ENCODE results near the gene SFI1.
"Not testable (repeated sequence)": the region's sequence is repeated elsewhere in the genome, so short reads cannot be mapped to it uniquely, and the experiment has no call there.

SFI1 gene

DNA sequence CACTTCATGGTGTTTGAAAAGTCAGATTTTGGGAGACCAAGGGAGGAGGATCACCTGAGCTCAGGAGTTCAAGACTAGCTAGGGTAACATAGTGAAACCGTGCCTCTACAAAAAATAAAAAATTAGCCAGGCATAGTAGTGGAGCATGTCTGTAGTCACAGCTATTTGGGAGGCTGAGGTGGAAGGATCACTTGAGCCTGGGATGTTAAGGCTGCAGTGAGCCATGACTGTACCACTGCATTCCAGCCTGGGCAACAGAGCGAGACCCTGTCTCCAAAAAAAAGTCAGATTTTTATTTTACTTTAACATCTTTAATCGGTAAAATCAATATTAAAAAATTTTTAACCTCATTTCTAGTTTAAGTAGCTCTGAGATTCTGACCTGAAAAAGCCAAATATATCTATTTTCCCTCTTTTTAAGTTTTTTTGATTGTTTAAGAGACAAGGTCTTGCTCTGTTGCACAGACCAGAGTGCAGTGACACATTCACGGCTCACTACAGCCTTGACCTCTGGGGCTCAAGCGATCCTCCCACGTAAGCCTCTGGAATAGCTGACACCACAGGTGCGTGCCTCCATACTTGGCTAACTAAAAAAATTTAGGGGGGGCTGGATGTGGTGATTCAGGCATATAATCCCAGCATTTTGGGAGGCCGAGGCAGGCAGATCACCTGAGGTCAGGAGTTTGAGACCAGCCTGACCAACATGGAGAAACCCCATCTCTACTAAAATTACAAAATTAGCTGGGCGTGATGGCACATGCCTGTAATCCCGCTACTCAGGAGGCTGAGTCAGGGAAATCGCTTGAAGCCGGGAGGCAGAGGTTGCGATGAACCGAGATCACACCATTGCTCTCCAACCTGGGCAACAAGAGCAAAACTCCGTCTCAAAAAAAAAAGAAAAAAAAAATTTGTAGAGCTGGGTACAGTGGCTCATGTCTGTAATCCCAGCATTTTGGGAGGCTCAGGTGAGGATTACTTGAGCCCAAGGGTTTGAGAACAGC lies 48.4 kb downstream of the SFI1 start:
- H3K4me1 ChIP-seq (ENCODE audit: control insufficient read depth, insufficient read depth, low read length) = no peaks in the 10 kb centered on the region
- no peak overlapping the region for H3K4me3 ChIP-seq (ENCODE audit: low read length in 2 of 2)
- H3K36me3 ChIP-seq (ENCODE audit: control insufficient read depth in 2 of 2, insufficient read depth in 2 of 2, low read length in 2 of 2) = peaks cover under 1 to 6% of the 10 kb centered on the region in 2 donors
- no peak overlapping the region for H3K27ac ChIP-seq (ENCODE audit: low read length)
- no peaks in the 10 kb centered on the region for H3K27me3 ChIP-seq (ENCODE audit: control insufficient read depth in 1 of 2, insufficient read depth in 2 of 2, low read length in 2 of 2)
- no peaks in the 10 kb centered on the region for H3K9me3 ChIP-seq (ENCODE audit: control insufficient read depth in 2 of 2, low read length in 2 of 2)
- H3K9ac ChIP-seq (ENCODE audit: low read length in 2 of 2) = no peak overlapping the region

GRCh38 chr22:31550871-31551370 lies 54.6 kb downstream of the SFI1 start:
- H3K36me3 ChIP-seq (ENCODE audit: control insufficient read depth in 2 of 2, insufficient read depth in 2 of 2, low read length in 2 of 2) = peaks cover 6 to 15% of the 10 kb centered on the region in 2 donors
- H3K9ac ChIP-seq (ENCODE audit: low read length in 2 of 2) = no peak overlapping the region
- H3K9me3 ChIP-seq (ENCODE audit: control insufficient read depth in 2 of 2, low read length in 2 of 2) = no peaks in the 10 kb centered on the region

DNA sequence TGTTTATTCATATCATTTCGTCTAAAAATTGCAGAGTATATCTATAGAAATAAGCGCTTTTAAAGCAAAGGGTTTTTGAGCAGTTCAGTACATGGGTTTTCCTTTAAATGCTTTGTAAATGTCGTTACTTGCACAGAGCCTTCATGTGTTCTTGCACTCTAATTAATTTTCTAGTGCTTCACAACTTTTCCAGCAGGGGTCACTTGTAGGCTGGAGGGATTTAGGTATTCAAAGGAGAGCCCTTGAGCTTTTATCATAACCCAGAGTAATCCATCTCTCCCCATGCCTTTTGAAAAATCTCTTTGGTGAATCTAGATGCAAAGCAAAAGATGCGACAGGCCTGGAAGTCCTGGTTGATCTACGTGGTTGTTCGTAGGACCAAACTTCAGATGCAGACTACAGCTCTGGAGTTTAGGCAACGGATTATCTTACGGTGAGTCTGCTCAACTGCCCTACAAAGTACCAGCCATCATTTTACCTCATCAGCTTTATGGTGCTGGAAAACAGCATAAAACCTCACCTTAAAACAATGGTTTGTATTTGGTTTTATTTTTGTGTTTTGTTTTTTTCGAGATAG lies 60.4 kb downstream of the SFI1 start:
- Histone ChIP-seq H3K27me3 (ENCODE audit: control insufficient read depth in 1 of 2, insufficient read depth in 2 of 2, low read length in 2 of 2) (no peaks in the 10 kb centered on the region), H3K36me3 (ENCODE audit: control insufficient read depth in 2 of 2, insufficient read depth in 2 of 2, low read length in 2 of 2) (peaks cover 0 to 4% of the 10 kb centered on the region in 2 donors), H3K4me3 (ENCODE audit: low read length in 2 of 2) (no peak overlapping the region), H3K9ac (ENCODE audit: low read length in 2 of 2) (no peak overlapping the region), H3K9me3 (ENCODE audit: control insufficient read depth in 2 of 2, low read length in 2 of 2) (no peaks in the 10 kb centered on the region), H3K4me1 (ENCODE audit: control insufficient read depth, insufficient read depth, low read length) (no peaks in the 10 kb centered on the region), H3K27ac (ENCODE audit: low read length) (no peak overlapping the region)

More at GRCh38 chr22:31550871-31551370, 54.6 kb downstream of the SFI1 start:
- Histone ChIP-seq H3K27ac (ENCODE audit: low read length) (no peak overlapping the region), H3K4me1 (ENCODE audit: control insufficient read depth, insufficient read depth, low read length) (no peaks in the 10 kb centered on the region), H3K27me3 (ENCODE audit: control insufficient read depth in 1 of 2, insufficient read depth in 2 of 2, low read length in 2 of 2) (no peaks in the 10 kb centered on the region), H3K4me3 (ENCODE audit: low read length in 2 of 2) (no peak overlapping the region)

- not testable (repeated sequence) for H3K36me3 ChIP-seq (ENCODE audit: control insufficient read depth in 2 of 2, insufficient read depth in 2 of 2, low read length in 2 of 2); H3K4me1 ChIP-seq (ENCODE audit: control insufficient read depth, insufficient read depth, low read length); H3K4me3 ChIP-seq (ENCODE audit: low read length in 2 of 2); H3K27me3 ChIP-seq (ENCODE audit: control insufficient read depth in 1 of 2, insufficient read depth in 2 of 2, low read length in 2 of 2); H3K9ac ChIP-seq (ENCODE audit: low read length in 2 of 2); H3K27ac ChIP-seq (ENCODE audit: low read length); H3K9me3 ChIP-seq (ENCODE audit: control insufficient read depth in 2 of 2, low read length in 2 of 2)
Measured at GRCh38 chr22:31558546-31558945, 62.2 kb downstream of the SFI1 start.

GRCh38 chr22:31561238-31561887 lies 65.0 kb downstream of the SFI1 start:
- no peaks in the 10 kb centered on the region for H3K9me3 ChIP-seq (ENCODE audit: control insufficient read depth in 2 of 2, low read length in 2 of 2)
- no peaks in the 10 kb centered on the region for H3K27me3 ChIP-seq (ENCODE audit: control insufficient read depth in 1 of 2, insufficient read depth in 2 of 2, low read length in 2 of 2)
- H3K9ac ChIP-seq (ENCODE audit: low read length in 2 of 2) = no peak overlapping the region
- no peak overlapping the region for H3K4me3 ChIP-seq (ENCODE audit: low read length in 2 of 2)
- no peak overlapping the region for H3K27ac ChIP-seq (ENCODE audit: low read length)
- no peaks in the 10 kb centered on the region for H3K4me1 ChIP-seq (ENCODE audit: control insufficient read depth, insufficient read depth, low read length)
- peaks cover 0 to 2% of the 10 kb centered on the region in 2 donors for H3K36me3 ChIP-seq (ENCODE audit: control insufficient read depth in 2 of 2, insufficient read depth in 2 of 2, low read length in 2 of 2)

DNA sequence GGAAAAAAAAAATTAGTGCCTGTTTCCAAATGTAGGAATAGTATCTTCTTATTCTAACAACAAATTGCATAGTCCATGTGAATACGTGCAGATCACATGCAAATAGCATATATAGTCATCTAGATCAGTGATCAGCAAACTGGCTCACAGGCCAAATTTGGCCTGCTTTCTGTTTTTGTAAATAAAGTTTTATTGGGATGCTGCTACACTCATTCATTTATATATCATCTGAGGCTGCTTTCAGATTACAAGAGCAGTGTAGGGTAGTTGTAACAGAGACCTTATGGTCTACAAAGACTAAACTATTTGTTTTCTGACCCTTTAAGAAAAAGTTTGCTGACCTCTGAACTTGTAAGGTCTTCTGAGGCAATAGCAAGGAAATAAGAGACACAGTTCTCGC lies 65.6 kb downstream of the SFI1 start:
- H3K4me1 ChIP-seq (ENCODE audit: control insufficient read depth, insufficient read depth, low read length) = no peaks in the 10 kb centered on the region
- H3K9me3 ChIP-seq (ENCODE audit: control insufficient read depth in 2 of 2, low read length in 2 of 2) = no peaks in the 10 kb centered on the region
- H3K4me3 ChIP-seq (ENCODE audit: low read length in 2 of 2) = no peak overlapping the region
- no peaks in the 10 kb centered on the region for H3K27me3 ChIP-seq (ENCODE audit: control insufficient read depth in 1 of 2, insufficient read depth in 2 of 2, low read length in 2 of 2)
- peaks cover 0 to 2% of the 10 kb centered on the region in 2 donors for H3K36me3 ChIP-seq (ENCODE audit: control insufficient read depth in 2 of 2, insufficient read depth in 2 of 2, low read length in 2 of 2)
- no peak overlapping the region for H3K27ac ChIP-seq (ENCODE audit: low read length)
- no peak overlapping the region for H3K9ac ChIP-seq (ENCODE audit: low read length in 2 of 2)

DNA sequence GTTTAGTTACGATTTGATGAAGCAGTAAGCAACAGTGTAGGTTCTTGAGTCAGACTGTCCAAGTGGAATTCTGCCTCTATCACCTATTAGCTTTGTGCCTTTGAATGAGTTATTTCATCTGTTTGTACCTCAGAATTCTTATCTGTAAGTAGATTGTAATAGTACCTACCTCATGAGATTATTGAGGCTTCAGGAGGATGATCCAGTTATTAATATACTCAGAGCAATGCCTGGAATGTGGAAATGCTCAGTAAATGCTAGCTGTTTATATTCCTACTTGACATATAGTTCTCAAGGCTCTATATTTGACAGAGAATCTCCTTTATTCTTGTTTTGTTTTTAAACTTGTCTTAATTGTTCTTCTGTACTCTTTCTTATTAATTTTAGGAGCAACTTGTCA lies 70.1 kb downstream of the SFI1 start:
- no peaks in the 10 kb centered on the region for H3K27me3 ChIP-seq (ENCODE audit: control insufficient read depth in 1 of 2, insufficient read depth in 2 of 2, low read length in 2 of 2)
- H3K9ac ChIP-seq (ENCODE audit: low read length in 2 of 2) = no peak overlapping the region
- H3K4me3 ChIP-seq (ENCODE audit: low read length in 2 of 2) = no peak overlapping the region
- H3K27ac ChIP-seq (ENCODE audit: low read length) = no peak overlapping the region
- no peaks in the 10 kb centered on the region for H3K4me1 ChIP-seq (ENCODE audit: control insufficient read depth, insufficient read depth, low read length)
- H3K9me3 ChIP-seq (ENCODE audit: control insufficient read depth in 2 of 2, low read length in 2 of 2) = no peaks in the 10 kb centered on the region
- peaks cover 0 to 2% of the 10 kb centered on the region in 2 donors for H3K36me3 ChIP-seq (ENCODE audit: control insufficient read depth in 2 of 2, insufficient read depth in 2 of 2, low read length in 2 of 2)

GRCh38 chr22:31567196-31567595 lies 70.9 kb downstream of the SFI1 start:
- Histone ChIP-seq H3K27me3 (ENCODE audit: control insufficient read depth in 1 of 2, insufficient read depth in 2 of 2, low read length in 2 of 2) (no peaks in the 10 kb centered on the region), H3K9ac (ENCODE audit: low read length in 2 of 2) (no peak overlapping the region), H3K36me3 (ENCODE audit: control insufficient read depth in 2 of 2, insufficient read depth in 2 of 2, low read length in 2 of 2) (peaks cover 0 to 2% of the 10 kb centered on the region in 2 donors), H3K9me3 (ENCODE audit: control insufficient read depth in 2 of 2, low read length in 2 of 2) (no peaks in the 10 kb centered on the region), H3K4me3 (ENCODE audit: low read length in 2 of 2) (no peak overlapping the region), H3K4me1 (ENCODE audit: control insufficient read depth, insufficient read depth, low read length) (no peaks in the 10 kb centered on the region), H3K27ac (ENCODE audit: low read length) (no peak overlapping the region)

DNA sequence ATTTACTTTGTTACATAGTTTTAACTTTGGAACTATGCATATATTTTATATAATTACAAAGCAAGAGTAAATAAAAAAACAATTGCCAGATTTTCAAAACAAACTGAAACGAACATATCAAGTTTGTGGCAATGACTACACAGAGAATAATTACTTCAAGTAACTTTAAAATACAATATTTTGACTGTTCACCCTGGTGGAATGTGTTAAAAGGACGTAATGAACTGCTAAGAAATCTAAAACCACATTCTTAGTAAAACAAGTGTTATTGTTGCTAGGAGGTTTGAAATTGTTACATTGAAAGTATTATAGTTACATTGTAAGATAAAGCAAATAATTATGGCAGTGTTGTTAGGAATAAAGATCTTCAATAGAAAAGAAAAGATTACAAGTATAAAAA lies 71.4 kb downstream of the SFI1 start:
- H3K4me3 ChIP-seq (ENCODE audit: low read length in 2 of 2) = no peak overlapping the region
- H3K27me3 ChIP-seq (ENCODE audit: control insufficient read depth in 1 of 2, insufficient read depth in 2 of 2, low read length in 2 of 2) = no peaks in the 10 kb centered on the region
- H3K9ac ChIP-seq (ENCODE audit: low read length in 2 of 2) = no peak overlapping the region
- no peak overlapping the region for H3K27ac ChIP-seq (ENCODE audit: low read length)
- H3K4me1 ChIP-seq (ENCODE audit: control insufficient read depth, insufficient read depth, low read length) = no peaks in the 10 kb centered on the region
- H3K36me3 ChIP-seq (ENCODE audit: control insufficient read depth in 2 of 2, insufficient read depth in 2 of 2, low read length in 2 of 2) = peaks cover 0 to 2% of the 10 kb centered on the region in 2 donors
- no peaks in the 10 kb centered on the region for H3K9me3 ChIP-seq (ENCODE audit: control insufficient read depth in 2 of 2, low read length in 2 of 2)

GRCh38 chr22:31569126-31569525 lies 72.8 kb downstream of the SFI1 start:
- Histone ChIP-seq H3K36me3 (ENCODE audit: control insufficient read depth in 2 of 2, insufficient read depth in 2 of 2, low read length in 2 of 2) (peaks cover 0 to 3% of the 10 kb centered on the region in 2 donors), H3K4me1 (ENCODE audit: control insufficient read depth, insufficient read depth, low read length) (no peaks in the 10 kb centered on the region), H3K27ac (ENCODE audit: low read length) (no peak overlapping the region)

More at GRCh38 chr22:31569126-31569525, 72.8 kb downstream of the SFI1 start:
- H3K9ac ChIP-seq (ENCODE audit: low read length in 2 of 2) = no peak overlapping the region
- H3K27me3 ChIP-seq (ENCODE audit: control insufficient read depth in 1 of 2, insufficient read depth in 2 of 2, low read length in 2 of 2) = no peaks in the 10 kb centered on the region
- H3K4me3 ChIP-seq (ENCODE audit: low read length in 2 of 2) = no peak overlapping the region
- H3K9me3 ChIP-seq (ENCODE audit: control insufficient read depth in 2 of 2, low read length in 2 of 2) = no peaks in the 10 kb centered on the region
